ENCODE measurements around the gene SLC6A11.

SLC6A11 gene

DNA sequence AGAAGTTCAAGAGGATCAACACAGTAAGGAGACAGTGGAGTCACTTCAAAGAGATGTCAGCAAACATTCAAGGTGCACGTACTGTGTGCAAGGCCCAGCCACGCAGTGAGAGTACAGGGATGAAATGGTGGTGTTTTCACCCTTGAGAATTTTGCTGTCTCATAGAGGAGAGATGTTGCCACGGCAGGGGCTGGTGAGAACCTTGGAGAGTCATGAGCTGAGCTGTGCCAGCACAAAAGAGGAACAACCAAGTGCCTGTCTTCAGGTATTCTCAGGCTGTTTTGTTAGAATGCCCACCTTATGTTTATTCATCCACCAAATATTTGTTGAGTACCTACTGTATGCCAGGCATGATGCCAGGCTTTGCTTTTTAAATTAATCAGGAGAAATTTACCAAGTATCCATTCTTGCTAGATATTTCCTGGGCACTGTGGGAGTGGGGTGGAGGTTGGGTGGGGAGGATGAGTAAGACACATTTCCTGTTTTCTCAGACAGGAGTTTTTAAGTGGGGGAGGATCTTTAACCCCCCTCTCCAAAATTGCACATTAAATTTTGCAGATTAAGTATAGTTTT, 72.6 kb downstream of the SLC6A11 start:
- H3K27me3 ChIP-seq (ENCODE audit: insufficient read depth, low read length): no peaks in the 10 kb centered on the region
- no peak overlapping the region for H2AFZ ChIP-seq (ENCODE audit: low read depth, low read length)
- no peaks in the 10 kb centered on the region for H3K36me3 ChIP-seq (ENCODE audit: insufficient read depth, low read length)
- no peaks in the 10 kb centered on the region for H3K9me3 ChIP-seq (ENCODE audit: low read length)
- H3K4me1 ChIP-seq (ENCODE audit: insufficient read depth, low read length): no peaks in the 10 kb centered on the region
- no peak overlapping the region for H3K4me3 ChIP-seq (ENCODE audit: low read length)

DNA sequence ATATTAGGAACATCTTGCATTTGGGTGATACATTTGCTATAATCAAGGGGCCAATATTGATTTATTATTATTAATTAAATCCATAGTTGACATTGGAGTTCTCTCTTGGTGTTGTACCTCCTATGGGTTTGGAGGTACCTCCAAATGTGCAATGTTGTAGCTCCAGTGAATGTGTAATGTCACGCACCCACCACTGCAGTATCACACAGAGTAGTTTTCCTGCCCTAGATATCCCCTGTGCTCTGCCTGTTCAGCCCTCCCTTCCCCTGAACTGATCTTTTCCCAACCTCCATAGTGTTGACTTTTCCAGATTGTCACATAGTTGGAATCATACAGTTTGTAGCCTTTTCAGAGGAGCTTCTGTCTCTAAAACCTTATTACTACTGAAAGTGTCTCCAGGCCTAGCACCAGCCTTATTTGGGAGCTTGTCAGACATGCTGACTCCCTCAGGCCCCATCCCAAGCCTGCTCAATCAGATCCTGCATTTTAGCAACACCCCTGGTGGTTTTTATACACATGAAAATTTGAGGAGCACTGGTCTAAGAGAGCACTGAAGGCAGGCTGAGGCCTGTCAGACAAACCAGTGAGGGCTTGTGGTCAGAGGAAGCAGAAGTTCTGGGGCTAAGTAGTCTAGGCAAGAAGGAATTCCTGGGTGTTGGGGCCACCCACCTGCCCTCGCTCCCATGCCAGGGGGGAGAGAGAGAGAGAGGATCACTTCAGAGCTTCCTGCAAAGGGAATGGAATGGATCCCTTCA, 73.4 kb downstream of the SLC6A11 start:
- Histone ChIP-seq H3K4me1 (ENCODE audit: insufficient read depth, low read length) (no peaks in the 10 kb centered on the region), H3K27me3 (ENCODE audit: insufficient read depth, low read length) (no peaks in the 10 kb centered on the region), H2AFZ (ENCODE audit: low read depth, low read length) (no peak overlapping the region), H3K9me3 (ENCODE audit: low read length) (no peaks in the 10 kb centered on the region), H3K36me3 (ENCODE audit: insufficient read depth, low read length) (no peaks in the 10 kb centered on the region), H3K4me3 (ENCODE audit: low read length) (no peak overlapping the region)

DNA sequence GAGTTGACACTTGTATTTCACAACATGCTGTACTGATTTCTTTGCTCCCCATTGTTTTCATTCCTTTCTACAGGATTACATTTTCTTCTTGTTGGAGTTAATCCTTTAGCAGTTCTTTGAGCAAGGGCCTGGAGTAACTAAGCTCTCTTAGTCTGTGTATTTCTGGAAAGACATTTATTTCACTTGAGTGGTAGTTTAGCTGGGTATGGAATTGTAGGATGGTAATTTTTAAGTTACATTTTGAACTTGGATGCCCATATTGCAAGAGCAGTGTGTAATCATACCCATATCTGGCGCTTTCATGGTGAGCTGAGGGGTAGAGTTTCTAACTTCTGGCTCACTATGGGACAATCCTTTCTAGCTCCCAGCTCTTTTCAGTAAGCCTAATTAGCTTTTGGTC, 74.6 kb downstream of the SLC6A11 start:
- Histone ChIP-seq H3K36me3 (ENCODE audit: insufficient read depth, low read length) (no peaks in the 10 kb centered on the region), H2AFZ (ENCODE audit: low read depth, low read length) (no peak overlapping the region), H3K4me3 (ENCODE audit: low read length) (no peak overlapping the region), H3K27me3 (ENCODE audit: insufficient read depth, low read length) (no peaks in the 10 kb centered on the region), H3K4me1 (ENCODE audit: insufficient read depth, low read length) (no peaks in the 10 kb centered on the region), H3K9me3 (ENCODE audit: low read length) (no peaks in the 10 kb centered on the region)

DNA sequence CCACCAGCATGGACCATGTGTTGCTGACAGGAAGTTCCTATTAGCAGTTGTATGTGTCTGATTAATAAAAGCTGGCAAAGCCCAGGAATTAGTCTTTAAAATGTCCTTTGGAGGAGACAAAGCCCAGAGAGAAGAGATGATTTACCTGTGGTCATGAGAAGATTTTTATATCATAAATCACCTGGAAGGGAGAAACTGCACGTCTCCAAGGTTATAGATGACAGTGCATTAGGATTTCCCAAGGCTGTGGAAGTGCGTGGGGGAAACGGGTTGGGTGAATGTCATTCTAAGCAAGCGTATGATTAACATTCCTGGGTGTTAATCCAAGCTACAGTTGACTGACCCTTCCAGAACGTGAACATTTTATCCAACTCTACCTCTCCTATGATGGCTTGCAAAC, 76.6 kb downstream of the SLC6A11 start:
- Histone ChIP-seq H3K27me3 (ENCODE audit: insufficient read depth, low read length) (no peaks in the 10 kb centered on the region), H3K36me3 (ENCODE audit: insufficient read depth, low read length) (no peaks in the 10 kb centered on the region), H3K9me3 (ENCODE audit: low read length) (no peaks in the 10 kb centered on the region), H2AFZ (ENCODE audit: low read depth, low read length) (no peak overlapping the region), H3K4me3 (ENCODE audit: low read length) (no peak overlapping the region), H3K4me1 (ENCODE audit: insufficient read depth, low read length) (no peaks in the 10 kb centered on the region)

GRCh38 chr3:10901296-10901945, 85.4 kb downstream of the SLC6A11 start:
- Histone ChIP-seq H2AFZ (ENCODE audit: low read depth, low read length) (no peak overlapping the region), H3K4me1 (ENCODE audit: insufficient read depth, low read length) (no peaks in the 10 kb centered on the region), H3K9me3 (ENCODE audit: low read length) (no peaks in the 10 kb centered on the region), H3K4me3 (ENCODE audit: low read length) (no peak overlapping the region), H3K36me3 (ENCODE audit: insufficient read depth, low read length) (no peaks in the 10 kb centered on the region), H3K27me3 (ENCODE audit: insufficient read depth, low read length) (no peaks in the 10 kb centered on the region)

- Histone ChIP-seq H2AFZ (ENCODE audit: low read depth, low read length) (no peak overlapping the region), H3K4me1 (ENCODE audit: insufficient read depth, low read length) (no peaks in the 10 kb centered on the region), H3K9me3 (ENCODE audit: low read length) (no peaks in the 10 kb centered on the region), H3K4me3 (ENCODE audit: low read length) (no peak overlapping the region), H3K27me3 (ENCODE audit: insufficient read depth, low read length) (no peaks in the 10 kb centered on the region), H3K36me3 (ENCODE audit: insufficient read depth, low read length) (no peaks in the 10 kb centered on the region)
Observed at GRCh38 chr3:10907262-10907661, 91.2 kb downstream of the SLC6A11 start.

DNA sequence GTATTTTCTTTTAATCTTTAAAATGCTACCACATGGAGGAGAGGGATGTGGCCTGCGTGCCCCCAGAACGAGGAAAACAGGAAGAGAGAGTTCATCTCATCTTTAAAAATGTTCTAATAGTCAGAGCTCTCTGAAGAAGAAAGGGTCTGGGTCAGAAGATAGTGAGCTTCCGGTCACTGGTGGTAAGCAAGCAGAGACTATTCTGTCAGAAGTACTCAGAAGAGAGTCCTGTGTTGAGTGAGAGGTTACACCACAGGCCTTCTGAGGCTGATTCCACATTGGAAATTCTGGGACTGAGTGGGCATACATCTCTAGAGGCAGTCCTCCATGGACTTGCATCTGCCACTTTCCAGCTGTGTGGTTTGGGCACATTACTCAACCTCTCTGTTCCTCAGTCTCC, 94.3 kb downstream of the SLC6A11 start:
- Histone ChIP-seq H2AFZ (ENCODE audit: low read depth, low read length) (no peak overlapping the region), H3K27me3 (ENCODE audit: insufficient read depth, low read length) (no peaks in the 10 kb centered on the region), H3K4me3 (ENCODE audit: low read length) (no peak overlapping the region), H3K36me3 (ENCODE audit: insufficient read depth, low read length) (no peaks in the 10 kb centered on the region), H3K4me1 (ENCODE audit: insufficient read depth, low read length) (no peaks in the 10 kb centered on the region), H3K9me3 (ENCODE audit: low read length) (no peaks in the 10 kb centered on the region)

- Histone ChIP-seq H3K27me3 (ENCODE audit: insufficient read depth, low read length) (no peaks in the 10 kb centered on the region), H3K4me3 (ENCODE audit: low read length) (no peak overlapping the region), H3K36me3 (ENCODE audit: insufficient read depth, low read length) (no peaks in the 10 kb centered on the region), H3K4me1 (ENCODE audit: insufficient read depth, low read length) (no peaks in the 10 kb centered on the region), H2AFZ (ENCODE audit: low read depth, low read length) (no peak overlapping the region), H3K9me3 (ENCODE audit: low read length) (no peaks in the 10 kb centered on the region)
Observed at GRCh38 chr3:10911350-10912002, 95.4 kb downstream of the SLC6A11 start.

DNA sequence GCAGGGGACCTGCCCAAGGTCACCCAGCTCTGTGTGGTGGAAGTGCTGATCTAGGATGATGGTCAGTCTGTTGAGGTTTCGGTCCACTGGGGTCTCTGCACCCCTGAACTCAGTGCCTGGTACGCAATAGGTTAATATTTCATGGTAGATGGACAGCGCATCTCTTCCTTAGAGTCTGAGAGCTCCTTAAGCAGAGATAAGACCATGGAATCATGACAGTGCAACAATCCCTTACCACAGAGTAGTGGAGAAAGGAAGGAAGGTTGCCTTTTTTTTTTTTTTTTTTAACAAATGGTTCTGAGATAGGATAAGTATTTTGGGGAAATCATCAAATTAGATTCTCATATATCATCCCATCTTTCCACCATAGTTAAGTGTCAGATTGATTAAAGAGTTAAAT, 96.8 kb downstream of the SLC6A11 start:
- H3K4me1 ChIP-seq (ENCODE audit: insufficient read depth, low read length): no peaks in the 10 kb centered on the region
- H3K36me3 ChIP-seq (ENCODE audit: insufficient read depth, low read length): no peaks in the 10 kb centered on the region
- H2AFZ ChIP-seq (ENCODE audit: low read depth, low read length): no peak overlapping the region
- no peak overlapping the region for H3K4me3 ChIP-seq (ENCODE audit: low read length)
- H3K9me3 ChIP-seq (ENCODE audit: low read length): no peaks in the 10 kb centered on the region
- no peaks in the 10 kb centered on the region for H3K27me3 ChIP-seq (ENCODE audit: insufficient read depth, low read length)

GRCh38 chr3:10915376-10915775, 99.3 kb downstream of the SLC6A11 start:
- H3K4me3 ChIP-seq (ENCODE audit: low read length): no peak overlapping the region
- no peaks in the 10 kb centered on the region for H3K9me3 ChIP-seq (ENCODE audit: low read length)
- no peaks in the 10 kb centered on the region for H3K36me3 ChIP-seq (ENCODE audit: insufficient read depth, low read length)
- H3K4me1 ChIP-seq (ENCODE audit: insufficient read depth, low read length): no peaks in the 10 kb centered on the region
- no peaks in the 10 kb centered on the region for H3K27me3 ChIP-seq (ENCODE audit: insufficient read depth, low read length)
- H2AFZ ChIP-seq (ENCODE audit: low read depth, low read length): no peak overlapping the region

DNA sequence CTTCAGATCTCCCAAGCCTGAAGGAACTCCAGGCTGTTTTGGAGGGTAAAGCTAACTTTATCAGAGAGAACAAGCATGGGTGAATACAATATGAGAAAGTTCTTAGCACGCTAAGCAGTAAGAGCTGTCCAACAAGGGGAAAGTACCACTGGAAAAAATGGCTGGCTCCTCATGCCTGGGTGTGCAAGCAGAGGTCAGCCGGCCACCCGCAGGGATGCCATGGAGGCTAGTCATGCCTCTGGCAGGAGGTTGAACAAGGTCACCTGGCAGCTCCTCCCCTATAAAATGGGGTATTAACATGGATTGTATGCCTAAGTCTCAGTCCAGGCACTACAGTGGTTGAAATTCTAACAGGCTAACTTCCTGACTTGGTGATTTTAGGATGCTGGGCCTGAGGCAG, 101.1 kb downstream of the SLC6A11 start:
- no peaks in the 10 kb centered on the region for H3K4me1 ChIP-seq (ENCODE audit: insufficient read depth, low read length)
- H3K9me3 ChIP-seq (ENCODE audit: low read length): no peaks in the 10 kb centered on the region
- H2AFZ ChIP-seq (ENCODE audit: low read depth, low read length): no peak overlapping the region
- no peaks in the 10 kb centered on the region for H3K27me3 ChIP-seq (ENCODE audit: insufficient read depth, low read length)
- H3K4me3 ChIP-seq (ENCODE audit: low read length): no peak overlapping the region
- no peaks in the 10 kb centered on the region for H3K36me3 ChIP-seq (ENCODE audit: insufficient read depth, low read length)

- Histone ChIP-seq H3K27me3 (ENCODE audit: insufficient read depth, low read length) (no peaks in the 10 kb centered on the region), H3K4me3 (ENCODE audit: low read length) (no peak overlapping the region), H3K9me3 (ENCODE audit: low read length) (no peaks in the 10 kb centered on the region), H2AFZ (ENCODE audit: low read depth, low read length) (no peak overlapping the region), H3K36me3 (ENCODE audit: insufficient read depth, low read length) (no peaks in the 10 kb centered on the region), H3K4me1 (ENCODE audit: insufficient read depth, low read length) (no peaks in the 10 kb centered on the region)
Observed at GRCh38 chr3:10918011-10918410, 102.0 kb downstream of the SLC6A11 start.

- Histone ChIP-seq H3K4me3 (ENCODE audit: low read length) (no peak overlapping the region), H3K27me3 (ENCODE audit: insufficient read depth, low read length) (no peaks in the 10 kb centered on the region), H3K36me3 (ENCODE audit: insufficient read depth, low read length) (no peaks in the 10 kb centered on the region), H3K4me1 (ENCODE audit: insufficient read depth, low read length) (no peaks in the 10 kb centered on the region), H3K9me3 (ENCODE audit: low read length) (no peaks in the 10 kb centered on the region), H2AFZ (ENCODE audit: low read depth, low read length) (no peak overlapping the region)
Observed at GRCh38 chr3:10919636-10920035, 103.6 kb downstream of the SLC6A11 start.
